ENCODE data around the gene PTPRN2. TPM values are rescaled to one million over a fixed set of nuclear protein-coding genes. Genes with fewer than 3 reads are reported as not detected.
"Not testable (repeated sequence)": the region's sequence is repeated elsewhere in the genome, so short reads cannot be mapped to it uniquely, and the experiment has no call there.

PTPRN2 gene
- polyA plus RNA-seq, 4 donors = 7.4 to 9.6 (median 8.8) TPM

DNA sequence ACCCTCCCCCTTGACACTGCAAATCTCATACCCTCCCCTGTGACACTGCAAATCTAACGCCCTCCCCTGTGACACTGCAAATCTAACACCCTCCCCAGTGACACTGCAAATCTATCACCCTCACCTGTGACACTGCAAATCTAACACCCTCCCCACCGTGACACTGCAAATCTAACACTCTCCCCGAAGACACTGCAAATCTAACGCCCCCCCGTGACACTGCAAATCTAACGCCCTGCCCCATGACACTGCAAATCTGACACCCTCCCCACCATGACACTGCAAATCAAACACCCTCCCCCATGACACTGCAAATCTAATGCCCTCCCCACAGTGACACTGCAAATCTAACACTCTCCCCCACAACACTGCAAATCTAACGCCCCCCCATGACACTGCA lies 647.1 kb downstream of the PTPRN2 start:
- DNase-seq (ENCODE audit: low read depth in 4 of 4, low spot score in 3 of 4) = no peak

DNA sequence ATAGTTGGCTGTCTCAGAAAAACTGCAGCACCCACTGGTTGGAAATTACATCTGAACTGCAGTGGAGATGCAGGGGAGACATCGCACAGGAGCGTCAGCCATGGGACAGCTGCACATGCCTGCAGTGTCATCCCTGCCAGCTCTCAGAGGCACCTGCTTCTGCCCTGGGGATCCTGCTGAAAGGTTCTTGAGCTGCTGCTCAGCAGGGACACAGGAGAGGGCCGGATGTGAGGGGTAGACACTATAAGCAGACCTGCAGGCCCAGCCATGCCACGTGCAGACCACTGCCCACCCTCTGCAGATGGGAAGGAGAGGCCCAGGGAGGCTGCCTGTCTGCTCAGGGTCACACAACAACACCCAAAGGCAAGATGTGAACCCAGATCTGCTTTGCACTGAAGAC lies 649.4 kb downstream of the PTPRN2 start:
- DNase-seq (ENCODE audit: low read depth in 4 of 4, low spot score in 3 of 4) = no peak

DNA sequence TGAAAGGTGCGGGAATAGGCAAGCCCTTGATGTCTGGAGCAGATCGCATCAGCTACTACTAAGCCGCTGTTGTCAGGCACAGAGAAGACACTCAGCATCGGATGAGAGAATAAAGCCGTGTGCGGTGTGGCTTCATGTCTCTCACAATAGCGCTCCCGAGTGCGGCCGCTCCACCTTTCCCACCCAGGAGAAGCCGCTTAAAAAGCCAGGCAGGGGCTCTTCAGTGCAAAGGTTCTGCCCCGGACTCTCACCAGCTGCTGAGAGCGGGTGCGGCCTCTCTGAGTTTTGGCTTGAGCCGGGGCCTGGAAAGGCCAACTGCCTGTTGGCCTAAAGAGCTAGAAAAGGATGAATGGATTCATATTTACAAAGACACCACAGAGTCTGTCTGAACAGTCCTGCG lies 650.2 kb downstream of the PTPRN2 start:
- no peak for DNase-seq (ENCODE audit: low read depth in 4 of 4, low spot score in 3 of 4)

DNA sequence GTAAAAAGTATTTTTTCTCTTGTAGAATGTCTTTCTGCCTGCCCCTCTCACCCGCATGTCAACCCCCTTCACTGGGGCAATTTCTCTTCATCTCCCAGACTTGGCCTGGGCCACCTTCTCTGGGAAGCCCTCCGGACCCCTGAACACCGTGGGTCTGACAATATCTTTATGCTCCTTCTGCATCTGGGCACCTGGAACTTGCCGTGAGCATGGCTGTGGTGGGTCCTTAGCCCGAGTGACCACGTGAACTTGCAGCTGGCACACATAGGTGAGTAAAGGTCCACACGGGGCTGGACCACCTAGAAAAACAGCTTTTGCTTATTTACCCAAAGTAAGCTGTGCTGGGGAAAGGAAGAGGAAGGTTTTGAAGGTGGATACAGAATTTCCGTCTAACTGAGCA lies 650.6 kb downstream of the PTPRN2 start:
- no peak for DNase-seq (ENCODE audit: low read depth in 4 of 4, low spot score in 3 of 4)

DNA sequence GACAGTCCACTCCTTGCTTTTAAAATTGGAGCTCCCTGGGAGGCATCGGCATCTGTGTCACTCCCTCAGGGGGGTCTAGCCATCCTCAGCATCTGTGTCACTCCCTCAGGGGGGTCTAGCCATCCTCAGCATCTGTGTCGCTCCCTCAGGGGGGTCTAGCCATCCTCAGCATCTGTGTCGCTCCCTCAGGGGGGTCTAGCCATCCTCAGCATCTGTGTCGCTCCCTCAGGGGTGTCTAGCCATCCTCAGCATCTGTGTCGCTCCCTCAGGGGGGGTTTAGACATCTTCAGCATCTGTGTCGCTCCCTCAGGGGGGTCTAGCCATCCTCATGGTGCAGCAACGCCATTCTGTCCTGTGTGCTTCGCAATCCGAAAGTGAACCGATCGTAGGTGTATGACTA lies 651.9 kb downstream of the PTPRN2 start:
- DNase-seq (ENCODE audit: low read depth in 4 of 4, low spot score in 3 of 4) = not testable (repeated sequence)

DNA sequence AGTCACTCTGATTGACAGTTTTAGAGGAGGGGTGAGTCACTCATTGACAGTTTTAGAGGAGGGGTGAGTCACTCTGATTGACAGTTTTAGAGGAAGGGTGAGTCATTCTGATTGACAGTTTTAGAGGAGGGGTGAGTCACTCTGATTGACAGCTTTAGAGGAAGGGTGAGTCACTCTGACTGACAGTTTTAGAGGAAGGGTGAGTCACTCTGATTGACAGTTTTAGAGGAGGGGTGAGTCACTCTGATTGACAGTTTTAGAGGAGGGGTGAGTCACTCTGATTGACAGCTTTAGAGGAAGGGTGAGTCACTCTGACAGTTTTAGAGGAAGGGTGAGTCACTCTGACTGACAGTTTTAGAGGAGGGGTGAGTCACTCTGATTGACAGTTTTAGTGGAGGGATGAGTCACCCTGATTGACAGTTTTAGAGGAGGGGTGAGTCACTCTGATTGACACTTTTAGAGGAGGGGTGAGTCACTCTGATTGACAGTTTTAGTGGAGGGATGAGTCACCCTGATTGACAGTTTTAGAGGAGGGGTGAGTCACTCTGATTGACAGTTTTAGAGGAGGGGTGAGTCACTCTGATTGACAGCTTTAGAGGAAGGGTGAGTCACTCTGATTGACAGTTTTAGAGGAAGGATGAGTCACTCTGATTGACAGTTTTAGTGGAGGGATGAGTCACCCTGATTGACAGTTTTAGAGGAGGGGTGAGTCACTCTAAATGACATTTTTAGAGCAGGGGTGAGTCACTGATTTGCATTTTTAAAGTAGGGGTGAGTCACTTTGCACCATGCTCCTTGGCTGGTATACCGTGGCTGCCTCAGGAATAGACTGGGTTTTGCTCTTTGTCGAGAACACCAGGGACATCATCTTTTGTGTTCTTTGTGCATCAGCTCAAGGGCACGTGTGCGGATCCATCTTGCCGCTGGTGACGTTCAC lies 654.1 kb downstream of the PTPRN2 start:
- not testable (repeated sequence) for DNase-seq (ENCODE audit: low read depth in 4 of 4, low spot score in 3 of 4)

DNA sequence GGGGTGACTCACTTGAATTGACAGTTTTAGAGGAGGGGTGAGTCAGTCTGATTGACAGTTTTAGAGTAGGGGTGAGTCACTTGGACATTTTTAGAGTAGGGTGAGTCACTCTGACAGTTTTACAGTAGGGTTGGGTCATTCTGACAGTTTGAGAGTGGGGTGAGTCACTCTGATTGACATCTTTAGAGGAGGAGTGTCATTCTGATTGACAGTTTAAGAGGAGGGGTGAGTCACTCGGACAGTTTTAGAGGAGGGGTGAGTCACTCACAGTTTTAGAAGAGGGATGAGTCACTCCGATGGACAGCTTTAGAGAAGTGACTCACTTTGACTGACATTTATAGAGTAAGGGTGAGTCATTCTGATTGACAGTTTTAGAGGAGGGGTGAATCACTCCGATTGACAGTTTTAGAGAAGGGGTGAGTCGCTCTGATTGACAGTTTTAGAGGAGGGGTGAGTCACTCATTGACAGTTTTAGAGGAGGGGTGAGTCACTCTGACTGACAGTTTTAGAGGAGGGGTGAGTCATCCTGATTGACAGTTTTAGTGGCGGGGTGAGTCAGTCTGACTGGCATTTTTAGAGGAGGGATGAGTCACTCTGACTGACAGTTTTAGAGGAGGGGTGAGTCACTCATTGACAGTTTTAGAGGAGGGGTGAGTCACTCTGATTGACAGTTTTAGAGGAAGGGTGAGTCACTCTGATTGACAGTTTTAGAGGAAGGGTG lies 655.0 kb downstream of the PTPRN2 start:
- DNase-seq (ENCODE audit: low read depth in 4 of 4, low spot score in 3 of 4) = no peak

DNA sequence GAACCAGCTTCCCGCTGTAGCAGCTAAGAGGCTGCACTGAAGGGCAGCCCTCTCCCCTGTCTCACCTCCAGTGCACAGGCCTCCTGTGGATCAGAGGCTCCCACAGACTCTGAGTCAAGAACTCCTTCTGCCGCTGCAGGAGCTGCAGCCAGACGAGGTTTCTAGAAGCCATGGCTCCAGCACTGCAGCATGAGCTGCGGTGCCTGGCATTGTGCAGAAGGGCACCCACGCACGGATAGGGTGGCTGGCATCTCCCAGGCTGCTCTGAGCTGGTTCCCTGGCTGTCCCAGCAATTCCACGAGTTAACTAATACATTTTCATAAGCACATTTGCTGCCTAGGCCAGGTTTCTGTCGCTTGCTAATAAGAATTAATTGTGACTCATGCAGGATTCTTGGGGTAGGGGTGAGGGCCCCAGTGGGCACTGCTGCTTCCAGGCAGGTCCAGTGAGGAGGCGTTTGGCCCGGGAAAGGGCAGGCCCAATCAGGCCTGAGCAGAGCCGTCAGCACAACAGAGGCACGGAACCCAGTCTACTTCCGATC lies 656.6 kb downstream of the PTPRN2 start:
- DNase-seq (ENCODE audit: low read depth in 4 of 4, low spot score in 3 of 4) = no peak

DNA sequence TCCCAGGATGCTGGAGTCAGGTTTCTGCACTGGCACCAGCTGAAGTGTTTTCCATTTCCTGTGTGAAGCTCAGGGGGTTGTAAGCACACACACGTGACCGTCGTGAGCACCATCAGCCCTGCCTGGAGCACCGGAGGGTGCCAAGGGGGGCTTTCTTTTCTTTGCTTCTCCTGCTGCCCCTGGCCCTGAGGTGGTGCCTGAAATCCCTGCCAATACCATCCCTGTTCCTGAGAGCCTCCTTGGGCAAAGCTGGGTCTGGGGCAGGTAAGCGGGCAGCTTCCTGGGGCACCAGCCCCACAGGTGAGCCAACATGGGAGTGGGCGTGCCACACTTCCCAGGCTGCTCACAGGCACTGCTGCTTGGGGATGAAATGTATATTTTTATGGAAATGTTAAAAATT lies 657.2 kb downstream of the PTPRN2 start:
- DNase-seq (ENCODE audit: low read depth in 4 of 4, low spot score in 3 of 4) = no peak

DNA sequence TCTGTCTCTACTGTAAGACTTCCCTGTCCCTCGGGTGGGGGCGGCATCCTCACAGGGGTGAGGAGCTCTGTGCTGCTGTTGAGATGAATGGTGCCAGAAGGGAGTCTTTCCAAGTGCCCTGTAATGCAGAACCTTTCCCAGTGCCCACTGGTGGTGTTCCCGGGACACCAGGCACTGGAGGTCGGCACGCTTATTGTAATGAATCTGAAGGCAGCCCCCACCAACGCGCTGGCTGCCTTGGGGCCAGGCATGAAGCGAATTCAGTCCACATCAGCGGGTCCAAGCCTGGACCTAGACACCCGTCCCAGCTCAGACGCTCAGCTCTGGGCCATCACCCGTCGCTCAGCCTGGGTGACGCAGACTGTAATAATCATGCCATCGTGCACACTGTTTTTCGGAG lies 658.0 kb downstream of the PTPRN2 start:
- no peak for DNase-seq (ENCODE audit: low read depth in 4 of 4, low spot score in 3 of 4)

DNA sequence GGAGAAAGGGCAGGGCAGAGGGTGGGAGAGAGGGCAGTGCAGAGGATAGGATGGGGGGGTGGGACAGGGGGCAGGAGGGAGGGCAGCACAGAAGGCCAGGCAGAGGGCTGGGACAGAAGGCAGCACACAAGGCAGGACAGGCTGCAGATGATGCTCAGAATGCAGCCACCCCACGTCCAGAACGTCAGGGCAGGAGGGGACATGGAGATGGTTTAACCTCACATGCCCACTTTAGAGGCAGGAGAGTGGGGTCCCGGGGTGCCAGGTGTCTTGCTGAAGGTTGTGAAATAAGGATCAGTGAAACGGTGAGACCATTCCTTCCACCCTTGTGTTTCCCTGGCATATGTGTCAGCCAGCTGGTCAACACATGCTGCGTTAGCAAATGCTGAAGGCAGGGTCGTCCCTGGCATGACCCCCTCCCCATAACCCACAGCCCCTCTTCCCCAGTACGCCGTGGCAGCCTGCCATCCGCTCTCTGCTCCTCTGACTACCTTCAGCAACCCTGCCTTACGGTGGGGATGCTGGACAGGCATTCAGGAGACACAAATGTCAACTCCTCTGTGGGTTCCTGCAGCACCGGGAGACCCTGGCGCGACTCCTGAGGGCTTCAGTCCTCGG lies 658.7 kb downstream of the PTPRN2 start:
- no peak for DNase-seq (ENCODE audit: low read depth in 4 of 4, low spot score in 3 of 4)

DNA sequence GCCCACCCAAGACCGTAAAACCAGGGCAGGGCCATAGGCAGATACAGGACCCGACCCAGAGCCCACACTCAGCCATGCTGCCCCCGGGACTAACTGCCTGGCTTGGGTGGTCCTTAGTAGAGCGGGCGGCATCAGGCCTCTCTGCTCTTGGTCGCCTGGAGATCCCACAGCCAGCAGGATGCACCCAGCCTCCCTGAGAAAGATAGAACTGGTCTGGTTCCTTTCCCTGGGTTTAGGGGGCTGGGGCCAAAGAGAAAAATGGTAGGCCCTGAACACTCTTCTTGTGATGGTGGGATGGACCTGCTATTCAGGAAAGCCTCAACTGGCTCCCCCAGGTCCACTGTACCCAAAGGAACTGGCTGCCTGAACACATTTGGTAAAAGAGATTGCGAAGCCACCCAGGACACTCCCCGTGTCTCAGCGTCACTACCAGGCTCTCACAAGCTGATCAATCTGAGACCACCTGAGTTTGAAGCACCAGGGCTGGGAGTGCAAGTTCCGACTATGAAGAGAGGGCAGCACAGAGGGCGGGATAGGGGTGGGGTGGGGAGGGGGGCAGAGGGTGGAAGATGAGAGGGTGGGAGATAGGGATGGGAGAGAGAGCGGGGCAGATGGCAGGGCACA lies 659.3 kb downstream of the PTPRN2 start:
- DNase-seq (ENCODE audit: low read depth in 4 of 4, low spot score in 3 of 4) = no peak

DNA sequence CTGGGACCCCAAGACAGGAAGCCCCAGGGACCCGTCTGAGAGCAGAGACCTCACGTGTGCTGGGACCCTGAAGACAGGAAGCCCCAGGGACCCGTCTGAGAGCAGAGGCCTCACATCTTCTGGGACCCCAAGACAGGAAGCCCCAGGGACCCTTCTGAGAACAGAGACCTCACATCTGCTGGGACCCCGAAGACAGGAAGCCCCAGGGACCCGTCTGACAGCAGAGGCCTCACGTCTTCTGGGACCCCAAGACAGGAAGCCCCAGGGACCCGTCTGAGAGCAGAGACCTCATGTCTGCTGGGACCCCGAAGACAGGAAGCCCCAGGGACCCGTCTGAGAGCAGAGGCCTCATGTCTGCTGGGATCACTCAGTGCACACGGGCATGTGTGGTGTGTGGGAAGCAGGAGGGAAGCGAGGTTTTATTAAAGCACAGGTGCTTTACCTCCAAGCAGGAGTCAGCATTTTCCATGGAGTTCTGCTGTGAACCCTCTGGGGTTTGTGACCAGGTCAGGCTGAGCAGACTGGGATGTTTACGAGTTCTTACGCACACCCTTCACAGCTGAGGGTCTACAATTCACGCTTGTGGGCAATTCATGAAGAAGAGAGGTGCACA lies 660.2 kb downstream of the PTPRN2 start:
- DNase-seq (ENCODE audit: low read depth in 4 of 4, low spot score in 3 of 4) = no peak

DNA sequence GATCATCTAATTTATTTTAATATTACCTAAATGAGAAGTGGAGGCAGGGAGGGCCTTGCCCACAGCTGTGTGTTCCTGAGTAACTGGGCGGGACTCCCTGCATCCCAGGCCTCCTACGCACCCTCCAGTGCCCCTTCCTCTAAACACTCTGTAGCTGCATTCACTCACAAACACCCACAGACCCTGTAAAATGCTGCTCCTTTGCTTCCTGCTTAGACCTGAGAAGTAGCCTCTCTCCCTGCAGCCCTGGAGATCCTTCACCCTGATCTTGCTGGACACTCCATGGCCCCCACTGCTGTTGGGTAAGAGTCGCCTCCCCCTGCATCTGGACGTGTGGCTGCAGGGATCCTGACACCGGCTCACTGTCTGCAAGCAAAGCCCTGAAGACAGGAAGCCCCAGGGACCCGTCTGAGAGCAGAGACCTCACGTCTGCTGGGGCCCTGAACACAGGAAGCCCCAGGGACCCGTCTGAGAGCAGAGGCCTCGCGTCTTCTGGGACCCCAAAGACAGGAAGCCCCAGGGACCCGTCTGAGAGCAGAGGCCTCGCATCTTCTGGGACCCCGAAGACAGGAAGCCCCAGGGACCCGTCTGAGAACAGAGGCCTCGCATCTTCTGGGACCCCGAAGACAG lies 661.0 kb downstream of the PTPRN2 start:
- DNase-seq (ENCODE audit: low read depth in 4 of 4, low spot score in 3 of 4) = no peak

DNA sequence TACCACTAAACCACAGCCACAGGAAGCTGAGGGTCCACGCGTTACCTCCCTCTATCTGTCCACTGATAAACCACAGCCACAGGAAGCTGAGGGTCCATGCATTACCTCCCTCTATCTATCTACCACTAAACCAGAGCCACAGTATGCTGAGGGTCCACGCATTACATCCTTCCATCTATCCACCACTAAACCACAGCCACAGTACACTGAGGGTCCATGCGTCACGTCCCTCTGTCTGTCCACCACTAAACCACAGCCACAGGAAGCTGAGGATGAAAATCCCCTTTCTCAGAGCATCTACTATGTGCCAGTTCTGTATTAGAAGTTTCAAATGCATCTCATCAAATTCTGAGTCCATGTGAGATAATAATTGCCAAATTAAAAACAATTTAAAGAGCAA lies 661.5 kb downstream of the PTPRN2 start:
- no peak for DNase-seq (ENCODE audit: low read depth in 4 of 4, low spot score in 3 of 4)

DNA sequence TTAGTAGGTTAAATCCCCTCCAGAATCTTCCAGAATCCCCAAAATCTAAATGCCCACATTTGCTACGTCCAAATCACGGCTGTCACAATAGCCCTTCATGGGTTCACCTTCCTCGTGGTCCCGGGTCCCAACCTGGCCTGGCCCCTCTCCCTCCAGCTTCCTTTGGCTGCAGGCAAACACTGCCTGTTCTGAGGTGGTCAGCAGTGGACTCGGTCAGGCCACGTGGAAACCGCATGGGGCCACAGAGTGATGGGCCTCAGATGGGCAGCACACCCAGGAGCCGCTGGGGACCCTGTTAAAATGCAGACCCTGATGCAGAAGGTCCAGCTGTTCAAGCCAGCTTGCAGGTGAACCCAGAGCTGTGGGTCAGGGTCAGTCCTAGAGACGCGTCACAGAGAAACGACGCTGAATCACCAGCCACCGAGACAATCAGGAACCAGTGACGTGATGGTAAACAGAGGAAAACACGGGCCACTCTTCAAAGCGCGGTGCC lies 662.2 kb downstream of the PTPRN2 start:
- DNase-seq (ENCODE audit: low read depth in 4 of 4, low spot score in 3 of 4) = no peak

DNA sequence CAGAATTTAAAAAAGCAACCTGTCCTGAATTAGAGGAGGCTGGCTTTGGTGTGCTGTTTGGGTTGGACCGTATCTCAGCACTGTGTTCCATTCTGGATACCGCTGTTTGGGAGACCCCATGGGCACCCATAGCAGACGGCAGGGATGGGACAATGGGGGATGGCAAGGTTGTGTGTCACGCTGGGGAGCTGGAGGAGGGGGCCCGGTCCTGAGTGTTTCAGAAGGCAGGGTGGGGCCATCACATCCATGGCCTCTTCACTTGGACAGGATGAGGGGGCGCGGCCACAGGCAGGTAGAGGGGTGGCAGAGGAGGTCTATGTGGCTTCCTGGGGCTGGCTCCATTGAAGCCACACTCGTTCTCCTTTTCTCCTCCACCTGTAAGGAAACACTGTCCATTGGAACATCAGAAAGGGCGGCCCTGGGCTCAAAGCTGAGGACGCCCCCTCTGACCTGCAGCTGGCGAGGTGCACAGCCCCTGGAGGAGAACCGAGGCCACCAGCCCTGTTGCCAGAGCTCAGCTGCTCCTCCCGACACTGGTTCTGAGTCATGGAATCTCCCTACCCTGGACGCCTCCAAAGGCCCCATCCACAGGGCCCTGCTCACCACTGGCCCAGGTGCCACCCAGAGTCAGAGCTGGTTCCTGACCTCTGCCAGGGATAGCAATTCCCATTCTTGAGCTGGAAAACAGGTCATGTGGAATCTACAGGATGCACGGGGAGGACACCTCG lies 663.6 kb downstream of the PTPRN2 start:
- DNase-seq (ENCODE audit: low read depth in 4 of 4, low spot score in 3 of 4) = no peak

DNA sequence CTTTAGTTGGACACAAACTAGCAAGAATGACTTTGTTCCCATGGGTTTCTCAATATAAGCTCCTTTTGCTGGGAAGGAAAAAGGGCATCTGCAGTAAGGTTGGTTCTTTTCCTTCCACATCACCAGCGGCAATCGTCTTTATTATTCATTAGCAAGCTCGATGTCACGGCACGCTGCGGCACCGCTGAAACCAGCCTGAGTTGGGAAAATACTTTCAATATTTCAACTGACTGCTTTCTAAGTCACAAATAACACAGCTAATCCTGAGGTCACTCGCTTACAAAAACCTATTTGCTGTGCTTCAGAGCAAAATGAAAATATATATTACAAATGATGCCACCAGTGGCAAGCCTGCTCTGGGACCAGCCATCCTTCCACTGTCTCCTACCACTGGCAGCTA lies 665.0 kb downstream of the PTPRN2 start:
- DNase-seq (ENCODE audit: low read depth in 4 of 4, low spot score in 3 of 4) = no peak

Data from right renal pelvis (tissue), 4 donors.